Fibroblast of lung (primary cell): ENCODE measurements around the gene GPR143. TPM values are rescaled to one million over a fixed set of nuclear protein-coding genes. Genes with fewer than 3 reads are reported as not detected.

Experiments used
- DNase-seq, 2 donors: peaks; one replicate each; pipeline versions ENCODE4 v3.0.0 to v3.0.0-alpha.2; 2010; ENCODE audit warnings: low read depth in 2 of 2
- H2AFZ ChIP-seq: 2 replicates; pipeline ENCODE4 v1.5.1; 2012; ENCODE audit warnings: low read length, control low read depth, inconsistent platforms
- H3K27ac ChIP-seq: 2 replicates; pipeline ENCODE4 v1.5.1; 2011; ENCODE audit warnings: low read length, control low read depth; ENCODE audit not compliant: insufficient read depth
- H3K27me3 ChIP-seq: 2 replicates; pipeline ENCODE4 v1.5.1; 2011; ENCODE audit warnings: mild to moderate bottlenecking, low read length; ENCODE audit not compliant: control insufficient read depth, insufficient read depth
- H3K36me3 ChIP-seq: 2 replicates; pipeline ENCODE4 v1.5.1; 2011; ENCODE audit warnings: low read length; ENCODE audit not compliant: control insufficient read depth, insufficient read depth
- H3K4me1 ChIP-seq: 2 replicates; pipeline ENCODE4 v1.5.1; 2011; ENCODE audit warnings: low read length; ENCODE audit not compliant: control insufficient read depth, insufficient read depth; ENCODE audit errors: extremely low read depth
- H3K4me2 ChIP-seq: 2 replicates; pipeline ENCODE4 v1.5.1; 2011; ENCODE audit warnings: low read length, control low read depth; ENCODE audit not compliant: insufficient read depth; ENCODE audit errors: extremely low read depth
- H3K4me3 ChIP-seq, 4 experiments: fragments of 200-600 bp in 1 of 4; sonication (generic) in 1 of 4; replicated peaks in 1 of 4; 2 replicates each; pipeline ENCODE4 v1.5.1; 2011 to 2016; ENCODE audit warnings: low read length in 4 of 4, low read depth in 3 of 4, mild to moderate bottlenecking in 3 of 4, control low read depth in 2 of 4, inconsistent platforms in 1 of 4, mixed read lengths in 1 of 4; ENCODE audit not compliant: insufficient read depth in 1 of 4; ENCODE audit errors: control extremely low read depth in 1 of 4
- H3K79me2 ChIP-seq: 2 replicates; pipeline ENCODE4 v1.5.1; 2012; ENCODE audit warnings: mild to moderate bottlenecking, low read length, inconsistent platforms; ENCODE audit not compliant: control insufficient read depth, insufficient read depth
- H3K9ac ChIP-seq: 2 replicates; pipeline ENCODE4 v1.5.1; 2011; ENCODE audit warnings: mild to moderate bottlenecking, low read length, control low read depth; ENCODE audit not compliant: insufficient read depth
- H3K9me3 ChIP-seq: 2 replicates; pipeline ENCODE4 v1.5.1; 2012; ENCODE audit warnings: low read depth, low read length; ENCODE audit not compliant: control insufficient read depth, insufficient read depth
- H4K20me1 ChIP-seq: 2 replicates; pipeline ENCODE4 v1.5.1; 2011; ENCODE audit warnings: low read length; ENCODE audit not compliant: control insufficient read depth, insufficient read depth; ENCODE audit errors: extremely low read depth
- CTCF ChIP-seq, 2 donors: IDR thresholded peaks in 1 of 2; conservative IDR thresholded peaks in 1 of 2; 1 replicate in 1 of 2; 2 replicates in 1 of 2; pipeline ENCODE4 v1.5.1; 2011 to 2012; ENCODE audit warnings: low read length in 2 of 2, control low read depth in 1 of 2, inconsistent platforms in 1 of 2, low read depth in 1 of 2, mild to moderate bottlenecking in 1 of 2
- EZH2 ChIP-seq: IDR thresholded peaks from 2 replicates; pipeline ENCODE4 v1.5.1; 2012; ENCODE audit warnings: low read length, control low read depth, mild to moderate bottlenecking; ENCODE audit errors: missing control alignments
- polyA plus RNA-seq, 2 donors: library from polyadenylated mRNA; depleted of rRNA in 1 of 2; stranded (reverse) in 1 of 2; unstranded in 1 of 2; fragments of >200 nt; gene quantifications; 2 replicates each; pipeline ENCODE4 v1.2.1, GENCODE V29; 2011 to 2012; ENCODE audit warnings: missing spikeins in 1 of 2
- total RNA-seq: library from RNA; depleted of rRNA; stranded (reverse); fragments of >200 nt; gene quantifications from 2 replicates; pipeline ENCODE4 v1.2.1, GENCODE V29; 2014

GPR143 gene
- total and polyA plus RNA-seq, 2 donors (not counting 1 experiment from before 2014, with no cell fraction given): 0.07 TPM; not detected in 1

GRCh38 chrX:9746148-9746888, 19.3 kb downstream of the GPR143 start:
- TF ChIP-seq EZH2 (no peak), CTCF (conservative IDR thresholded peaks at IDR 0.05 in 1 of 2, IDR thresholded peaks at IDR 0.05 in 1 of 2; ENCODE audit: low read depth in 1 of 2, low read length in 2 of 2) (no peak)
- no peaks in the 10 kb centered on the region for H3K4me1 ChIP-seq
- DNase-seq: peak; percentile 4 to 81
- no peak overlapping the region for H2AFZ ChIP-seq
- H3K79me2 ChIP-seq: no peaks in the 10 kb centered on the region
- no peaks in the 10 kb centered on the region for H3K36me3 ChIP-seq
- no peak overlapping the region for H3K4me2 ChIP-seq
- H3K27me3 ChIP-seq: no peaks in the 10 kb centered on the region
- H4K20me1 ChIP-seq: no peaks in the 10 kb centered on the region
- H3K27ac ChIP-seq: no peak overlapping the region
- no peak overlapping the region for H3K4me3 ChIP-seq
- H3K9me3 ChIP-seq: no peaks in the 10 kb centered on the region
- no peak overlapping the region for H3K9ac ChIP-seq

GRCh38 chrX:9745417-9746115, 20.1 kb downstream of the GPR143 start:
- Histone ChIP-seq H3K4me2 (no peak overlapping the region), H3K79me2 (no peaks in the 10 kb centered on the region), H4K20me1 (no peaks in the 10 kb centered on the region), H3K9ac (no peak overlapping the region), H2AFZ (no peak overlapping the region), H3K4me3 (no peak overlapping the region), H3K4me1 (no peaks in the 10 kb centered on the region), H3K9me3 (no peaks in the 10 kb centered on the region), H3K27ac (no peak overlapping the region), H3K27me3 (no peaks in the 10 kb centered on the region), H3K36me3 (no peaks in the 10 kb centered on the region)
- peak in 1 of 2 donors; percentile 31 for DNase-seq
- TF ChIP-seq EZH2 (no peak), CTCF (conservative IDR thresholded peaks at IDR 0.05 in 1 of 2, IDR thresholded peaks at IDR 0.05 in 1 of 2; ENCODE audit: low read depth in 1 of 2, low read length in 2 of 2) (no peak)

- Histone ChIP-seq H3K27ac (no peak overlapping the region), H3K9ac (no peak overlapping the region), H3K27me3 (no peaks in the 10 kb centered on the region), H3K79me2 (no peaks in the 10 kb centered on the region), H3K36me3 (no peaks in the 10 kb centered on the region), H3K9me3 (no peaks in the 10 kb centered on the region), H3K4me2 (no peak overlapping the region), H3K4me3 (no peak overlapping the region), H2AFZ (no peak overlapping the region), H4K20me1 (no peaks in the 10 kb centered on the region), H3K4me1 (no peaks in the 10 kb centered on the region)
- TF ChIP-seq CTCF (conservative IDR thresholded peaks at IDR 0.05 in 1 of 2, IDR thresholded peaks at IDR 0.05 in 1 of 2; ENCODE audit: low read depth in 1 of 2, low read length in 2 of 2) (no peak), EZH2 (no peak)
- no peak for DNase-seq
Observed at GRCh38 chrX:9739130-9739529, 26.5 kb downstream of the GPR143 start.
